ENCODE measurements around the gene PACS2.

DNA sequence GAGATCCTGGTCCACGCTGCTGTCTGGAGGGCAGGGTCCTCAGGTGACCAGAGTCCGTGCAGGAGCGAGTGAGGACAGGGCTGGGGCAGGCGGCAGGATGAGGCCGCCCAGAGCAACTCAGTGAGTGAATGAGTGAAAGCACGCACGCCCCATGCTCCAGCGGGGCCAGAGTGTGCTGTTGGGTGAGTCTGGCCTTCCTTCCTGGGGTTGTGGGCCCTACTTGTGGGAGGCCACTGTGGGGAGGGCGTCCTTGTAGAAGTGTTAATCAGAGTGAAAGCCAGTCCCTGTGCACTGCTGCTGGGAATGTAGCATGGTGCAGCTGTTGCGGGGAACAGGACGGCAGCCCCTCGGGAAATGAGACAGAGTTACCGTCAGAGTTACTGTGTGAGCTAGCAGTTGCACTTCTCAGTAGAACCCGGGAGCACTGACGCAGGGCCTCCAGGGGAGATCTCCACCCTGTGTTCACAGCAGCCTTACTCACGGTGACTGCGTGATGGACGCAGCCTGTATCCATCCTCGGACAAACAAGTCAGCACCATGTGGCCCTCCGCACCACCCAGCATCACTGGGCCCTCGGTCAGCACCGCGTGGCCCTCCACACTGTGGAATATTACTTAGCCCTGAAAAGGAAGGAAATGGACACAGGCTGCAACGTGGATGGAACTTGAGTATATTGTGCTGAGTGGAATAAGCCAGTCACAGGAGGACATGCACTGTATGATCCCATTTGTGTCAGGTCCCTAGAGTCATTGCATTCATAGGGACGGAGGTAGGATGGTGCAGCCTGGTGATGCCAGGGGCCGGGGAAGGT lies 22.1 kb downstream of the PACS2 start:
- no peak for TF ChIP-seq CTCF (IDR thresholded peaks at IDR 0.05)
- no peak for TF ChIP-seq POLR2AphosphoS5 (IDR thresholded peaks at IDR 0.05; ENCODE audit: low read depth, low read length)
- TF ChIP-seq REST (IDR thresholded peaks at IDR 0.05; ENCODE audit: insufficient read depth in 1 of 2, low read depth in 2 of 2, low read length in 1 of 2): no peak
- TF ChIP-seq TCF7L2 (IDR thresholded peaks at IDR 0.05; ENCODE audit: low read depth, low read length): no peak
- no peak for TF ChIP-seq SIN3A (IDR thresholded peaks at IDR 0.05; ENCODE audit: borderline replicate concordance, insufficient read depth, low read depth, low read length)
